Measurements from ENCODE around the gene FRAT2.

DNA sequence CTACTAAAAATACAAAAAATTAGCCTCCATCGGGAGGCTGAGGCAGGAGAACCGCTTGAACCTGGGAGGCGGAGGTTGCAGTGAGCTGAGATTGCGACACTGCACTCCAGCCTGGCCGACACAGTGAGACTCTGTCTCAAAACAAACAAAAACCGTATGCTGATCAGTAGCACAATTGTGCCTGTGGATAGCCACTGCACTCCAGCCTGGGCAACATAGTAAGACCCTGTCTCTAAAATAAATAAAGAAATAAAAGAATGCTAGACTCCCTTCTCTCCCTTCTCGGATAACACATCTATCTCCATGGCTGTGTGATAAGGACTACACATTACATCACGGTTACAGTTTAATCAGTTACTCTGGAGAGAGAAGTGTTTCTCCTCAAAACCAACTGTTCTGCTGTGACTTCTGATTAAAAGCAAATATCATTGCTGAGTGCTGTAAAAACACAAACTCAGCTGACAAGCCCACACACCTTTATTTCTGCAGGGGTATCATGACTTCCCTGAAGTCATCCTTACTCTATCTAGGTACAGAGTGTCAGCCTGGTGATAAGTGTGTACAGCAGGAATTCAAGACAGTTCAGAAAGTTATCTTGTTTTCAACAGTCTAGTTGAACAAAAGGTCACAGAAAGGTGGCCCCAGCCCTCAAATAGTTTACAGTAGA lies 36.8 kb downstream of the FRAT2 start:
- TF ChIP-seq CTCF (IDR thresholded peaks at IDR 0.05) (no peak), POLR2A (IDR thresholded peaks at IDR 0.05) (no peak), POLR2AphosphoS5 (IDR thresholded peaks at IDR 0.05; ENCODE audit: insufficient read depth in 1 of 2, low read depth in 1 of 2) (no peak)
